ENCODE measurements around the gene ERRFI1. TPM values are rescaled to one million over a fixed set of nuclear protein-coding genes. Genes with fewer than 3 reads are reported as not detected.
A peak's percentile ranks its signal among the peaks of the same experiment; 100 is the strongest.

The ERRFI1 gene
- total and polyA plus RNA-seq, 2 of the 8 experiments (the other 6 are each of a cell fraction or from before 2014, with no cell fraction given), result 23.4 to 46.1 TPM

DNA sequence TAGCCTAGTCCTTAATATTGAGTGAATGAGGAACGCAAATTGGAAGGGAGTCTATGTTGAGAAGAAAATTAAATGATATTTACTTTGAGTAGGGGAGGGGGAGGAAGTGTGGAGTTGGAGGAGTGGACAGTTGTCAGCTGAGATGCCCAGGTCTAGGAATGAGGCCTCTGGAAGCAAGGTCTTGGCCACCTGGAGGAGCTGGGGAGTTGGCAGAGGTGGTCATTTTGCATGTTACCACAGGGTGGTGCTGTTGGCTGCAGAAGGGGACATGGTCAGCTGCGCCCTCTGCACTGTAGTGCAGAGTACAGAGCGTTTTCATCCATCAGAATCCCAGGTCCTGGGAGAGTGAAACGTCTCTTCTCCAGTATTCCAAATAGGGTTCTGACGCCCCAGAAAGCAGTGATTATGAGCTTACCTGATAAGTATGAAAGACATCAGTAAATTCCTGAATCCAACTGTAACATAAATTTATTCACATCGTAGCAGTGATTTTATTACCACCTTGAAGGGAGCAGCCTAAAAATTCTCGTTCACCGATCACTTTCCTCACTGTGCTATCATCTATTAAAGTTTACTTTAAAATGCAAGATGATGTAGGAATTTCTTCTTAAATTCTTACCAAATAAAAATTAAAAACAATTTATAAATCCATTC, 50.8 kb downstream of the ERRFI1 start (continued):
- TF ChIP-seq KDM1A (IDR thresholded peaks at IDR 0.05; ENCODE audit: borderline replicate concordance, low read length) (no peak), RAD21 (IDR thresholded peaks at IDR 0.05 in 1 of 2, conservative IDR thresholded peaks at IDR 0.05 in 1 of 2; ENCODE audit: low read depth in 2 of 2, low read length in 2 of 2) (peak; percentile 93), SRF (IDR thresholded peaks at IDR 0.05; ENCODE audit: low read depth, low read length) (no peak), JUND (IDR thresholded peaks at IDR 0.05; ENCODE audit: low read length) (peak; percentile 52; the same call in 1 of the 2 replicates), PHF8 (conservative IDR thresholded peaks at IDR 0.05; ENCODE audit: low read depth, low read length) (no peak), CREB1 (IDR thresholded peaks at IDR 0.05) (no peak), GTF2F1 (IDR thresholded peaks at IDR 0.05; ENCODE audit: borderline replicate concordance, low read depth, low read length) (0 out of 2 replicates have a peak, but pooled peaks have one; percentile 33)

Data from H1 (cell line).